Measurements from ENCODE around the gene ICOS. TPM values are rescaled to one million over a fixed set of nuclear protein-coding genes. Genes with fewer than 3 reads are reported as not detected.

Gene ICOS
- total and polyA plus RNA-seq, 2 donors (not counting 3 experiments of a cell fraction or from before 2014, with no cell fraction given) = not detected

DNA sequence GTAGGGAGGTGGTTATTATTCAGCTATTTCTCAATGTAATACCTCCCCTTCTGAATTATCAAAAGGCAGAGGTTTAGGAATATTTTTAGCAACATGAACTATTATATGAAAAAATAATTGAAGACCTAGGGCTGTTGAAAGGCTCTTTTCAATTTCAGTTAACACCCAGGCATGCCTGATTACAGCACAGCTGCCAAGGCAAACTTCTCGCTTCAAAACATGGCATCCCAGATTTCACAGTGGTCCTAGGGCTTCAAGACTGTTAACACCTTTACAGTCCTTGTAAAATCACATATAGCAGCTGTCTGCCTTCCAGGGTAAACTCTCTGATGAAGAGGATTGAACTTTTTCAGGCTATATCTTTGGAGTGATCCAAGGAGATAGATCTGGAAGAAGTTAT, 45.8 kb upstream of the ICOS start:
- no peak overlapping the region for H3K27ac ChIP-seq (ENCODE audit: insufficient read depth, low read depth, low read length)
- CTCF ChIA-PET = interaction anchor here (1.0 kb wide), 1 partner anchor 19 kb away, joined by 3 read pairs; no protein-coding TSS in a partner anchor

More for the DNA sequence above, 45.8 kb upstream of the ICOS start:
- POLR2A ChIA-PET = no interaction called here
- H3K9me3 ChIP-seq (replicated peaks; ENCODE audit: control insufficient read depth, insufficient read depth, low read length) = no peaks in the 10 kb centered on the region
- H3K27me3 ChIP-seq (ENCODE audit: control insufficient read depth in 2 of 2, insufficient read depth in 2 of 2, low read length in 2 of 2) = peaks cover 5 to 12% of the 10 kb centered on the region in 2 experiments
- intact Hi-C loops (cut with micrococcal nuclease) = no loop called here
- no peak overlapping the region for H3K4me2 ChIP-seq (ENCODE audit: insufficient read depth, low read length)
- no peak overlapping the region for H3K9ac ChIP-seq (replicated peaks; ENCODE audit: extremely low read depth, insufficient read depth, low read length)
- no peaks in the 10 kb centered on the region for H3K79me2 ChIP-seq (ENCODE audit: control insufficient read depth, insufficient read depth, low read length)
- dilution Hi-C loops (cut with MboI; ENCODE audit: extremely low pct_ligation_motif_present, low sequenced_read_pairs) = no loop called here
- no peaks in the 10 kb centered on the region for H3K4me1 ChIP-seq (ENCODE audit: control insufficient read depth, extremely low read depth, insufficient read depth, low read length)
- no peak overlapping the region for H3K4me3 ChIP-seq (replicated peaks in 1 of 3; ENCODE audit: insufficient read depth in 1 of 3, low read depth in 1 of 3, low read length in 3 of 3)
- no peak for TF ChIP-seq JUN (IDR thresholded peaks at IDR 0.05; ENCODE audit: borderline replicate concordance, insufficient read depth, insufficient read length, low read depth)
- no peak for TF ChIP-seq GATA2 (IDR thresholded peaks at IDR 0.05; ENCODE audit: insufficient read depth, insufficient read length, low read depth, low read length)
- TF ChIP-seq, protein P1, sequence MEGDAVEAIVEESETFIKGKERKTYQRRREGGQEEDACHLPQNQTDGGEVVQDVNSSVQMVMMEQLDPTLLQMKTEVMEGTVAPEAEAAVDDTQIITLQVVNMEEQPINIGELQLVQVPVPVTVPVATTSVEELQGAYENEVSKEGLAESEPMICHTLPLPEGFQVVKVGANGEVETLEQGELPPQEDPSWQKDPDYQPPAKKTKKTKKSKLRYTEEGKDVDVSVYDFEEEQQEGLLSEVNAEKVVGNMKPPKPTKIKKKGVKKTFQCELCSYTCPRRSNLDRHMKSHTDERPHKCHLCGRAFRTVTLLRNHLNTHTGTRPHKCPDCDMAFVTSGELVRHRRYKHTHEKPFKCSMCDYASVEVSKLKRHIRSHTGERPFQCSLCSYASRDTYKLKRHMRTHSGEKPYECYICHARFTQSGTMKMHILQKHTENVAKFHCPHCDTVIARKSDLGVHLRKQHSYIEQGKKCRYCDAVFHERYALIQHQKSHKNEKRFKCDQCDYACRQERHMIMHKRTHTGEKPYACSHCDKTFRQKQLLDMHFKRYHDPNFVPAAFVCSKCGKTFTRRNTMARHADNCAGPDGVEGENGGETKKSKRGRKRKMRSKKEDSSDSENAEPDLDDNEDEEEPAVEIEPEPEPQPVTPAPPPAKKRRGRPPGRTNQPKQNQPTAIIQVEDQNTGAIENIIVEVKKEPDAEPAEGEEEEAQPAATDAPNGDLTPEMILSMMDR (IDR thresholded peaks at IDR 0.05; ENCODE audit: extremely low read depth in 1 of 2, insufficient read depth in 1 of 2, low read depth in 1 of 2, low read length in 2 of 2) = no peak
- TF ChIP-seq FOS (IDR thresholded peaks at IDR 0.05; ENCODE audit: borderline replicate concordance, insufficient read depth, low read length) = no peak
- TF ChIP-seq POLR2A (IDR thresholded peaks at IDR 0.05; ENCODE audit: low read depth, low read length) = no peak
- TF ChIP-seq, protein P2, sequence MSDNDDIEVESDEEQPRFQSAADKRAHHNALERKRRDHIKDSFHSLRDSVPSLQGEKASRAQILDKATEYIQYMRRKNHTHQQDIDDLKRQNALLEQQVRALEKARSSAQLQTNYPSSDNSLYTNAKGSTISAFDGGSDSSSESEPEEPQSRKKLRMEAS (IDR thresholded peaks at IDR 0.05; ENCODE audit: insufficient read depth, insufficient read length) = no peak
- TF ChIP-seq MYC (IDR thresholded peaks at IDR 0.05; ENCODE audit: low read depth, low read length) = no peak
- no peaks in the 10 kb centered on the region for H3K36me3 ChIP-seq (ENCODE audit: control insufficient read depth in 2 of 2, extremely low read depth in 1 of 2, insufficient read depth in 2 of 2, low read length in 2 of 2)
- BruUV-seq (replicated peaks) = no TSS peak
- H3K9me1 ChIP-seq (replicated peaks; ENCODE audit: control insufficient read depth, extremely low read depth, insufficient read depth, low read length) = no peaks in the 10 kb centered on the region
- FAIRE-seq = no peak
- no peaks in the 10 kb centered on the region for H4K20me1 ChIP-seq (replicated peaks; ENCODE audit: control insufficient read depth, extremely low read depth, insufficient read depth, low read length)
- H2AFZ ChIP-seq (ENCODE audit: low read depth, low read length) = no peak overlapping the region
- no peak for DNase-seq (ENCODE audit: low read depth, low spot score)
